GM21447 (cell line): Measurements from ENCODE around the gene NRG3.

Source experiments
- ATAC-seq: cut with Tn5 transposase; IDR thresholded peaks from one replicate; pipeline ENCODE4 v1.9.1; 2021; ENCODE audit not compliant: unreplicated experiment

Gene NRG3

GRCh38 chr10:82757901-82758300 is 882.9 kb downstream of the NRG3 start:
- no peak for ATAC-seq

GRCh38 chr10:82759050-82759449 is 884.1 kb downstream of the NRG3 start:
- no peak for ATAC-seq

- no peak for ATAC-seq
These were observed 887.6 kb downstream of the NRG3 start for GRCh38 chr10:82762641-82763040.

- no peak for ATAC-seq
These were observed 893.0 kb downstream of the NRG3 start for GRCh38 chr10:82768040-82768439.

- no peak for ATAC-seq
These were observed 903.9 kb downstream of the NRG3 start for GRCh38 chr10:82778908-82779307.

GRCh38 chr10:82796510-82796909 is 921.5 kb downstream of the NRG3 start:
- ATAC-seq = no peak

GRCh38 chr10:82801289-82801688 is 926.3 kb downstream of the NRG3 start:
- ATAC-seq = no peak

- ATAC-seq = no peak
These were observed 936.6 kb downstream of the NRG3 start for GRCh38 chr10:82811621-82812020.

GRCh38 chr10:82813856-82814255 is 938.9 kb downstream of the NRG3 start:
- no peak for ATAC-seq

GRCh38 chr10:82814635-82815034 is 939.6 kb downstream of the NRG3 start:
- ATAC-seq = no peak

GRCh38 chr10:82815680-82816079 is 940.7 kb downstream of the NRG3 start:
- ATAC-seq = no peak

GRCh38 chr10:82817676-82818422 is 942.9 kb downstream of the NRG3 start:
- ATAC-seq = no peak

- ATAC-seq = no peak
These were observed 946.0 kb downstream of the NRG3 start for GRCh38 chr10:82821043-82821442.

GRCh38 chr10:82826132-82826531 is 951.1 kb downstream of the NRG3 start:
- no peak for ATAC-seq

GRCh38 chr10:82827901-82828300 is 952.9 kb downstream of the NRG3 start:
- no peak for ATAC-seq

GRCh38 chr10:82847242-82847641 is 972.2 kb downstream of the NRG3 start:
- ATAC-seq = no peak

GRCh38 chr10:82850191-82850590 is 975.2 kb downstream of the NRG3 start:
- ATAC-seq = no peak

GRCh38 chr10:82856957-82857613 is 982.1 kb downstream of the NRG3 start:
- no peak for ATAC-seq

- ATAC-seq = no peak
These were observed 986.9 kb downstream of the NRG3 start for GRCh38 chr10:82861889-82862288.

GRCh38 chr10:82865366-82865765 is 990.4 kb downstream of the NRG3 start:
- ATAC-seq = no peak

- ATAC-seq = no peak
These were observed 991.5 kb downstream of the NRG3 start for GRCh38 chr10:82866424-82867020.

GRCh38 chr10:82867056-82867455 is 992.1 kb downstream of the NRG3 start:
- ATAC-seq = no peak
